HG03175 (cell line): ENCODE measurements around the gene PACS2.
"Not testable (repeated sequence)": the region's sequence is repeated elsewhere in the genome, so short reads cannot be mapped to it uniquely, and the experiment has no call there.

Experiments
- ATAC-seq: cut with Tn5 transposase; IDR thresholded peaks from one replicate; pipeline ENCODE4 v1.9.1; 2021; ENCODE audit warnings: mild to moderate bottlenecking, moderate library complexity; ENCODE audit not compliant: unreplicated experiment

The PACS2 gene

DNA sequence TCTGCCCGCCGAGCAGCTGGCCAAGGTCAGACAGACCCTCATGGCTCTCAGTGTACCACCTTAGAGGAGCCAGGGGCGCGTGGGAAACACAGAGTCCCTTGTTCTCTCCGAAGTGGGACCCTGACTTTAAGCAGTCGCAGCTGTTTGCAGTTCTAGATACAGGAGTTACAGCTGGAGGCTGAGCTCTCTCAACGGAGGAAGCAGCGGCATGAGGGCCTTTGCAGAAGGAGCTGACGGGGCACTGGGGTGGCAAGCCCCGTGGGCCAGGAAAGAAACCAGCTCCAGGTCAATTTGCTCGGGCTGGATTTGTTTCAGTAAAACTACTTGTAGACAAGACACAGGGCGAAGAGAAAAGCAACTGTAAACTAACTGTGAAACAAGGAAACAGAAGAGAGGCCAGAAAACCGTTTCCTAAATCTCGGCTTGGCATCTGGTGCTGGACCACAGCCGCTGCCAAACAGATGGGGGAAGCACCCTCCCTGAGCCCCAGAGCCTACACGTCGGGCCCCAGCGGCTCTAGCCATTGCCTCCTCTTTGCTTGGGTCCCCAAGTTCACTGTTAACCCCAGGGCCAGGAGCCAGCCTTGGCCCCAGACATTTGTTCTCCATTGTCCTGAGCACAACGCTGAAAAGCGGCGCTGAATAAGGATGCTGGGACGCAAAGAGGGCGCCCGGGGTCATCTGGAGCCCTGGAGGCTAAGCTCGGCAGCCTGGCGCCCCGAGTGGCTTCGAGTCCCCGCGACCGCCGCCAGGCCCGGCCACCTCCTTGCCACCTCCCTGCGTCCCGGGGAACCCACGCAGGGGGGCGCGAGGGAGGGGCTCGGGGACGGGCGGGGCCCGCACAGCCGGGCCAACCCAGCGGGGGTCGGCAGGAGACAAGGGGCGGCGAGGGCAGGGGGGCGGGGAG lies 914 bp upstream of the PACS2 start:
- ATAC-seq = peak; percentile 9

DNA sequence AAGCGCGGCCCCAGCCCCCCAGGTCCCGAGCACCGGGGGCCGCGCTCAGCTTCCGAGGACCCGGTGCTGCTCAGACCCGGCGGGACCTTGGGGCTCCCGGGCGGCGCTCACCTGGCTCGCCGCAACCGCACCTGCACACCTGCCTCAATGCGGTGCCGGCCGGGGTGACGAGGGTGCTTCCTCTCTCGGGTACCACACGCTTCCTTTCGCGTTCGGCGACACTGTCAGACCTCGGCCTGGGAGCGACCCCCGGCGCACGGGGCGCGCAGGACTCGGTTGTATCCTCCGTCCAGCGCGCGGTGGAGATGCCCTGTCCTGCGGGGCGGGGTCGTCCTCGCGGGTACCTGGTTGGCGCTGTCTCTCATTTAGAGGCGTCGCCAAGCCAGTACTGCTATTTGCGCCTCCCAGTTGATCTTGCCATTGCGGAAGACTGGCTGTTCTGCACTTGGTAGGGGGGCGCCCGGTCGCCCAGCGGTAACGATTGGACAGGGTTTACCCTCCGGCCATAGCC lies 718 bp downstream of the PACS2 start:
- peak; percentile 9 for ATAC-seq

DNA sequence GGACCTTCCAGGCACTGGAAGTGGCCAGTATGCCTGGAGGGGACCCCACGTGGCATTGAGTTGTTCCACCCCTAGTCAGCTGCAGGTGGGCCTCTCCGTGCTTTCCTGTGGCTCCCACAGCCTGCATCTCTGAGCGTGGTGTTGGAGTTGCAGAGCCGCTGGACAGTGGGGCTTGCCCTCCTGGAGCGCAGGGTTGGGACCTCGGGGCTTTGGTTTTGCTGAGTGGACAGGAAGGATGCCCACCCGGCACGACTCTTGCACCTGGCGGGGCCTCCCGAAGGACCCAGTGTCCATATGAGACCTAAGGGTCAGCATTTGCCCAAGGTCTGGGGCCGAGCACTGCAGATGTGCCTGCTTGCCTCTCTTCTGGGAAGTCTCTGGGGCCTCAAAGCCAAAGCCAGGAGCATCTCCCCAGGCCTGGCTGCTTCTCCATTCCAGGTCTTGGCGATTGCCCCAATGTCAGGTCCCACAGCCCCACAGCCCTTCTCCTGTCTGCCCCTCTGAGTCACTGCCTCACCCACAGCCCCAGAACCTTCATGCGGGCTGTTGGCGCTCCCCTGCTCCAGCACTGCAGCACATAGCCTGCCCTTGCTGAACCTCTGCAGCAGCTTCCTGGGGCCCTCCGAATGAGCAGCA lies 1.5 kb downstream of the PACS2 start:
- ATAC-seq = no peak

DNA sequence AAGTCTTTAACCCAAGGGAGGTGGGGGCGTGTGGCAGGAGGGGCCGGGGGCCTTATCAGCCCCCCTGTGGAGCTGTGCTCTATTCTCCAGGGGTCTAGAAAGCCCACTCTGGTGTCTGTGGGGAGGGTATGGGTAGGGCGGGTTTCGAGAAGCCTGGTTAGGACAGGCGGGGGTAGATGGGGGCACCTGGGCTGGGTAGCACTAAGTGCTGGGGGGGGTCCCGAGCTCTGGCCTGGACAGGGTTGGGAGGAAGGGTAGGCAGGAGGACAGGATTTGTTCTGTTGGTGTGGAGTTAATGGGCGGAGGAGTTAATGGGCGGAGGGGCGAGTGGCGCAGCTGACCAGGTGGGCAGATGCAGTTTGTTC lies 2.0 kb downstream of the PACS2 start:
- no peak for ATAC-seq

DNA sequence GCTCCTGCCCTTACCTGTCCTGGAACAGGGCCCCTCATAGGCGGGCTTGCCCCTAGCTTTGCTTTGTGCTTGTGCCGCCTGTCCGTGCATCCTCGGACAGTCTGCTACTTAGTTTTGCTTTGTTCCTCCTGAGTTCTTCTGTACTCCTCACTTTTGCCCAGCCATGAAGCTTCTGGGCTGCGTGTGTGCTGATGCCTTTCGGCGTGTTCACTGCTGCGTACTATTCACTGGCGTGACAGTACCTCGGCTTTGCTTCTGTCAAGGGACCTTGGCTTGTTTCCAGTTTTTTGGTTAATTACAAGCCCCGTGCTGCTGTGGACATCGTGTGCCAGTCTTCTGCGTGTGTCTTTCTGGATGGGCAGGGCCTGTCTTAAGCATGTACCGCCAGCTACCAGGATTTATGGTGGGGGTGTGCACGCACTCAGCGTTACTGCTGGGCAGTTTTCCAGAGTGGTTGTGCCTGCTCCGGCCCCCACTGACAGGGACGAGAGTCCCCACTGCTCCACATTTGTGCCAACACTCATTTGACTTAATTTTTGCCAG lies 2.5 kb downstream of the PACS2 start:
- ATAC-seq = no peak

DNA sequence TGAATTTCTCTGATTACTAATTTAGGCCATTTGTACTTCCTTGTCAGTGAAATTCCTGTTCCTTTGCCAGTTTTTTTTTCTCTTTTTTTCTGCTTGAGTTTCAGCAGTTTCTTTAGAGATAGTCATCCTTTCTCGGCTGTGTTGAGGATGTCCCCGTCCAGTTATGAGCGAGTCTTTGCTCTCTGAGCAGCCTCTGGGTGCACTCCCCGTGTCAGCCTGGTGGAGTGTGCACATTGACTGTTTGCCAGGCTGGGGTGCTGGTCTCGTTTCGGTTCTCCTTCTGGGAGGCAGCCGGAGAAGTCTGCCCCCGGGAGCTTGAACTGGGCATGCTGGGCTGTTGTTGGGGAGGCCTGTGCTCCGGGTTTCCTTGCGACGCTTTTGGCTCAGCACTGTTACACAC lies 3.0 kb downstream of the PACS2 start:
- ATAC-seq = no peak

DNA sequence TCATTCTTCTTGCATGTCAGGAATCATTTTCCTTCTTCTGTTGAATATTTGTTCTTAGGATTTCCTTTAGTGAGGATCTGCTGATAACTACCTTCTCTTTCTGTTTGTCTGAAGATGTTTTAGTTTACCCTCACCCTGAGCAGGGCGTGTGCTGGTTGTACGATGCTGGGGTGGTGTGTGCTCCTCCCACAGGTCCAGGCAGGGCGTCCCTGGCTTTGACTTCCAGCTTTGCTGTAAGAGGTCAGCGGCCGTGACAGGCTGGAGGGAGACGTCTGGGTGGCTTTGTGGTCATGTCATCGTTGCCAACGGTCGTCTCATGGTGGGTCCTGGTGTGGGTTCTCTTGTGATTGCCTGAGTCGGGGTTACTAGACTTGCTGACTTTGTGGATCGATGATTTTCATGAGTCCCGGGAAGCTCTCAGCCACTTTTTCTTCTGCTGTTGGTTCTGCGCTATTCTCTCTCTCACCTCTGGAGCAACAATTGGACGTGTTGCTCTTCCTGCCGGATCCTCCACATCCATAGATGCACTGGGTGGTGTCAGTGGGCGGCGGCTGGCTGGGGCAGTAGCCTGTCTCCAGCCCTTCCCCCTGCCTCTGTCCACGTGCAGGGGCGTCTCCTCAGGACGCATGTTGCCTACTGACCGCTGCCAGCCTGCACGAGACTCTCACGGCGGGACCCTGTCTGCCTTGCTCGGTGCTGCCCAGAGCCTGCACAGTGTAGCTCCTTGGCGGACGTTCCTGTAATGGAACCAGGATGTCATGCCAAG lies 8.4 kb downstream of the PACS2 start:
- ATAC-seq = no peak

DNA sequence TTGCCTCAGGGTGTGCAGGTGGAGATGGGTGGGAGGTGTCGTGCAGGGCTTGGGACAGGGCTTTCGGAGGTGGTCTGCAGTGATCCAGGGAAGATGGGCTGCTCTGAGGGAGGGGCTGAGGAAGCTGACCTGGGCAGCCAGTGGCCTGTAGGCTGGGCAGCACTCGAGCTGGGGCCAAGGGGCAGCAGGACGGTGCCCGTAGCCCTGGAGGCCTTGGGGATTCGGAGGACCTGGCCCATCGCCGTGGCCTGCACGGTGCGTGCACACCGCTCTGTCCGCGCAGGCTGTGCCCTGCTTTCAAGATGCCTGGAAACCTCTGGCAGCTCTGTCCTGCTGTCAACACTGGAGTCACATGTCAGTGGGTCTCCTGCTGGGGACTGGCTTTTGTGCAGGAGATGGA lies 9.1 kb downstream of the PACS2 start:
- ATAC-seq = no peak

DNA sequence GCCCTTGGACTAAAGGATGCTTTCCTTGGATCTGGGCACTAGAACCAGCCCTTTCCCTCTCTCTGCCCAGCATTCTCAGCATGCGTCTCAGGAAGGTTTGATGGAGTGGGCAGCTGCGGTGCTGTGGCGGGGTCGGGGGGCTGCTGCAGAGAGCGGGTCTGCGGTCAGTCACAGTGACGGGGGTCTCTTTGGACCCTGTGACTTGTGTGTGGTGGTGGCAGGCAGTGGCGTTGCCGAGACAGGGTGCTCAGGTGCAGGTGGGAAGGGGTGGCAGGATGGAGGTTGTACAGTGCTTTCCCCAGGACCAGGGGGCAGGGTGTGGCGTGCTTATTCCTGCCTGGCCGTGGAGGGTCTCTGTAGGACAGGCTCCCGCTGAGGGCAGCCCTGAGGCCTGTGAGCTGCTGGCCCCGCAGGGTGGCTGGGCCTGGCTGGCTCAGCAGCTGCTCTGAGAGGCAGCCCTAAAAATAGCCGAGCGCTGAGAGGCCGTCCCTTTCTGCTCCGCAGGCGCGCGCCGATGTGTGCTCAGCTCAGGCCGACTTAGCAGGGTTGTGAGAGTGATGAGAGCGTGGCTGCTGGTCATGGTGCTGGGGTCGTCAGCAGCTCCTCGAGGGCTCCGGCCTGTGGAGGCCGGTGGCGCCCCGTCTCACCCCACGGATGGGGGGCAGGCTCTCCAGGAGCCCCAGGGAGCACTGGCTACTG lies 9.7 kb downstream of the PACS2 start:
- no peak for ATAC-seq

DNA sequence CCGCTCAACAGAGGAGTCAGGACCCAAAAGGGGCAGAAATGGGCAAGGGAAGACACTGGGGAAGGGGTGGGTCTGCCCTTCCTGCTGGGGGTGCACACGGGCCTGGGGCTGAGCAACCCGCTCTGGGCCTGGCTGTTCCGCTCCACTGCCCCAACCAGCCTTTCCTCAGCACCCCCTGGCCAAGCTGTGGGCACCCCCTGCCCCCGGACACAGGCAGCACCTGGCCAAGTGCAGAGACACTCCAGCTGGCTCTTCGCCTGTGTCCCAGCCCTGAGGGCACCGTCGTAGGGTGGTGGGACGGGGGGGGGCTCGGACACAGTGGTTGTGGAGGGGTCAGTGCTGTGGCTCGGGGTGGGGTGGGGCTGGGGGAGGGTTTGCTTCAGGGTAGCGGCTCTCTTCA lies 10.3 kb downstream of the PACS2 start:
- ATAC-seq = no peak

DNA sequence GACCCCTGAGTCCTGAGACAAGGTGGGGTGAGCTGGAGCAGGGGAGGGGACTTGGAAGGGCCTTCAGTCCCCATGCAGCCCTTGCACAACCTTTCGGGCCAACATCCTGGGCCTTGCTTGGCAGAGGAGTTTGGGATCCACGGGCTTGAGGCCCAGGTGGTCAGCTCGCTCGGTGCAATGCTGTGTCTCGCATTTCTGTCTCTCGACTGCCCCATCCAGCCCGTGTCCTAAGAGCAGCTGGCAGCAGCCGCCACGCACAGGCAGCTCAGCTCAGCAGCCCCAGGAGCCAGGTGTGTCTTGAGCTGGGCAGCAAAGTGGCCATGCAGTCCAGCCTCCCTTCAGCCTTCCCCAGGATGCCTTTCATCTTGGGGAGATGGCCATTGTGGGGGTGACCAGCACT lies 10.8 kb downstream of the PACS2 start:
- no peak for ATAC-seq

DNA sequence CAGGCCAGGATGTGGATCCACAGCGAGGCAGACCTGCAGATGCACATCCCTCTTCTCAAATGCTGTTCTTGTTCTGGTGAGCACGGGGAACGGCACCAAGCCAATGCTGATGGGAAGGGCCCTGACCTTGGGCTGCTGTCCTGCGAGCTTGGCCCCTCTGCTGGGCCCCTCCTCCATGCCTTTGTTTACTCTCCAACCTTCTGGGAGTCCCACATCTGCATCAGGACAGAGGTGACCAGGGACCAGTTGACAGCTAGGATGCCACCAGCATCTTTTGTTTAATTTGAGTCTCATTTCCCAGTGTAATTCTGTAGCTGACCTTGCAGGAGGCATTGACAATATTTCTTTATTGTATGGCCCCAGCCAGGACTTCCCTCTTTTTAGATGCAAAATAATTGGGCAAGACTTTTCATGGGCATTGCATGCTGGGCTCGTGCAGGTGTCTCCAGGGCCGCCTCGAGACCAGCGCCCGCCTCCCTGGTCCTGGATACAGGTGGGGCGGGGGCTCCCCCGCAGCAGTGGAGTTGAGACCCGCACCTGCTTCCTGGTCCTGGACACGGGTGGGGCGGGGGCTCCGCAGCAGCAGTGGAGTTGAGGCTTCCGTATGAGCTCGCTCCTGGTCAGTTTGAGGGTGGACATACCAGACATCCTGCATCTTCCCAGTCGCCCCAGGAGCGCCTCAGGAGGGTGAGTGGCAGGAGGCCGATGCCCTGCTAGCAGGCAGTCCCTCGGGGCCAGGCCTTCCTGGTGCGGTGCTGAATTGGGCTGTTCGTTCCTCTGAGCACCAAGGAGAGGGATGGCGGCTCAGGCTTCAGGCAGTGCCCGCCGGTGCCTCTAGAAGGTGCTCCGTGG lies 11.4 kb downstream of the PACS2 start:
- ATAC-seq = no peak

DNA sequence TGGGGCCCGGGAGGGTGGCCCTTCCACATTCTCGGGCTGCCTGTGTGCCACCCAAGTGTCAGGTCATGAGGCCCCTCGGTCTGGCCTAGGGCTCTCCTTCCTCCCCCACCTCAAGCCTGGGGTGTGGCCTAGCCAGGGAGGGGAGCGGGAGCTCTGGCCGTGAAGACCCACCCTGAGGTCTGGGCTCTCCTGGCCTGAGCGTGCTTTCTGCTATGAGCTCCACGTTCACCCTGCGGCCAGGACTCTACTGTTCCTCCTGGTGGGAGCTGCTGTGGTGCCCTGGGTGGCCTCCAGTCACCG lies 12.0 kb downstream of the PACS2 start:
- ATAC-seq = no peak

DNA sequence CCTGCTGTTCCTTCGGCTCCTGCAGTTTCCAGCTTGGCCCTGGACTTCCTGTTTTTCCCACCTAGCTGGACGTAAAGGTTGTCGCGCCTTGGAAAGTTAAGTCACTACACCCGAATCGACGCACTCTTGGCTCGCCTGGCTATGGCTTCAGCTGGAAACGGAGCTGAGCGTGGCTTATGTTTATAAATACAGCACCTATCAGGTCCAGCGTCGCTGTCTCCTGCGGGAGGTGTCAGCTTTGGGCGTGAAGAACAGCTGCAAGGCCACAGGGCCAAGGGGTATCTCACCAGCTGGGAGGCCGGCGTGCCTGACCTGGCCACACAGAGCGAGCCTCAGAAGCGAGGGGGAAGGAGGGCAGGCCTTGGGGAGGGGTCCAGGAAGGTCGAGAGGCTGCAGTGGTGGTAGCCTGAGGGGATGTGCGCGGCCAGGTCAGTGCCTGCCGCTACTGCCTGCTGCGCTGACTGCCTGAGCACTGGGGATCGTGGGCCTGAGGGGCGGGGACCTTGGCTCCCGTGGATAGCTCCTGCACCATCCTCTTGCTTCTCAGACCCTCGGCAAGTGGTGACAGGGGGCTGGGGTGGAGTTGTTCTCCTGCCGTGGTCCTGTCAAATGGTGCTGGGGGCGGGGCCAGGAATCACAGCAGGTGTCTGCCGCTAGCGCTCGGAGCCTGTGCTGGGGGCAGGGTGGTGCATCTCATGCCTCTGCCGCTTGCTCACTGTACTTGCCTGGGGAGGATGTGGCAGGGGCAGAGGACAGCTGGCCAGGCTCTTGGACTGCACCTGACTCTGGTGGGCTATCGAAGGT lies 12.5 kb downstream of the PACS2 start:
- ATAC-seq = no peak

DNA sequence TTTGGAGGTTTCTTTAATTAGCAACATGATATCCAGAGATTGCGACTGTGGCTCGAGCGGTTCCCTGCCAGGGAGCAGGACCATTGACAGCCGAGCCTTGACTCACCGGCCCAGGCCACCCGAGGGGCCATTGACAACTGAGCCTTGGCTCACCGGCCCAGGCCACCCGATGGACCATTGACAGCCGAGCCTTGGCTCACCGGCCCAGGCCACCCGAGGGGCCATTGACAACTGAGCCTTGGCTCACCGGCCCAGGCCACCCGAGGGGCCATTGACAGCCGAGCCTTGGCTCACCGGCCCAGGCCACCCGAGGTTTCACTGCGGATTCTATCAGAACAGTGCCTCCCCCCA lies 13.1 kb downstream of the PACS2 start:
- ATAC-seq = not testable (repeated sequence)

DNA sequence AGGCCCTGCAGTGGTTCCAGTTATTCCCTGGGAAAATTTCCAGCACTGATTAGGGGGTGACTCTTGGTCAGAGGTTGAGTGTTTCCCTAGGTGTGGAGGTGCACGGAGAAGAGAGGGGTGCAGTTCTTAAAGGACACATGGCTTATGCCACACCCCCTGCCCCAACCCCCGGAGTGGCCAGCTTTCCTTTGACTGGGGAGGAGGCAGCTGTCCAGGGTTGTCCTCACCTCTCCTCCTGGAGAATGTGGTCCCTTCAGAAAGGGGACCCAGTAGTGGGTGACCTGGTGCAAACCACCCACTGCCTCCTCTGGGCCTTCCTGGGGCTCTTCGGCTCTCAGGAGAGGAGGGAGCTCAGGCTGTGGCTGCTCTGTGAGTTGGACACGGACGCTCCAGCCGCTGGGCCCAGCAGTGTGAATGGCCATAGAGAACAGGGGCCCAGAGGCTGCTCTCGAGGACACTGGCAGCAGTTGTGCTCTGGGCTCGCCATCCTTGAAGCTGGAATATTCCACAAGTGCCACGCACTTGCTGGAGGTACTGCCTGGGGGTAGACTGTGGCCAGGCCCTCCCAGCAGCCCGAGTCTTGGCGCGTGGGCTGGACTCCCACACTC lies 13.6 kb downstream of the PACS2 start:
- ATAC-seq = no peak

DNA sequence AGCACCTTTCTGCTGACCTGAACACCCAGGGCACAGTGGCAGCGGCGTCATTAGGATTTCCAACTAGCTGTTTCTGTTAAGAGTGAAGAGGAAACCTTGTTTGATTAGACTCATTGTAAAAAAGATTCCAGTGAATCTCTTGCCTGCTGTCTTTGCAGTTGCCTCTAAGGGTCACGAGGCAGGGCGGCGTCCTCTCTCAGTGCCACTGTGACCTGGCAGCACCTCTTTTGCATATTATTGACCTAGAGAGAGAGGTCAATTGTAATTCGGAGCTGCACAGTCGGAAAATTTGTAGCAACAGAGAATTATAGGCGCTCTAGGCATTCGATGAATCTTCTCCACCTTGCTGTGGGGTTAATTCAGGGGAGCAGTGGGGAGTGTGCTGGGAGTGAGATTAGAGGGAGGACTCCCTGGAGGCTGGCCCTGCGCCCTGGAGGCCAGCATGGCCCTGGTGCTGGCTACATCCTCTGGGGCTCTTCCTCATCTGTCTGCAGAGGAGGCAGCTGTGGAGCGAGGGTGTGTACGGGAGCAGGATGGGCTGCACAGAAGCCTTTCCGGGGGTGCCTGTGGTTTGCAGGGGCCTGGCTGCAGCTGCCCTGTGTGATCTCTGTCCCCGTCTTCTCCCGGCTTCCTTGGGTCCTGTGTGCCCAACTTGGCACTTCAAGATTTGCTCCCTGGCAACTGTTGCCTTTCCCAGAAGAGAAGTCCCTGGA lies 14.3 kb downstream of the PACS2 start:
- ATAC-seq = no peak
